ENCODE measurements around the gene KANK4.
A peak's percentile ranks its signal among the peaks of the same experiment; 100 is the strongest.

Gene KANK4

GRCh38 chr1:62336995-62337705, 17.9 kb upstream of the KANK4 start:
- no peak for DNase-seq

GRCh38 chr1:62336638-62336994, 17.4 kb upstream of the KANK4 start:
- DNase-seq, result no peak

- peak; percentile 34 to 62 for DNase-seq
Measured at GRCh38 chr1:62335656-62336055, 16.4 kb upstream of the KANK4 start.

GRCh38 chr1:62334434-62334985, 15.3 kb upstream of the KANK4 start:
- no peak for DNase-seq

DNA sequence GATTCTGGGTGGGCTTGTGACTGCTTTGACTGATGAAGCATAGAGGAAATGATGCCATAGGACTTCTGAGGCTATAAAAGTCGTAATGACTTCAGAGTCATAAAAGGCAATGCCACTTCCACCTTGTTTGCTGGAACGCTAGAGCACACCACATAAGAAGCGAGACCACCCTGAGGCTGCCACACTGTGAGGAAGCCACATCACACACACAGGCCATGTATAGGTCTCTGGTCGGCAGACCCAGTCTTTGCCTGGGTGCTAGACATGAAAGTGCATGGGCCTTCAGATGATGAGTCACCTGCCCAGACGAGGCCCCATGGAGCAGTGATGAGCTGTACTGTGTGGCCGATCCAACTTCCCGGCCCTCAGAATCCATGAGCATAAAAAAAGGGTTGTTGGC, 14.2 kb upstream of the KANK4 start:
- DNase-seq, result no peak

GRCh38 chr1:62327360-62328055, 8.3 kb upstream of the KANK4 start:
- DNase-seq, result no peak

GRCh38 chr1:62325681-62326080, 6.4 kb upstream of the KANK4 start:
- DNase-seq, result peak; percentile 5 to 68

DNA sequence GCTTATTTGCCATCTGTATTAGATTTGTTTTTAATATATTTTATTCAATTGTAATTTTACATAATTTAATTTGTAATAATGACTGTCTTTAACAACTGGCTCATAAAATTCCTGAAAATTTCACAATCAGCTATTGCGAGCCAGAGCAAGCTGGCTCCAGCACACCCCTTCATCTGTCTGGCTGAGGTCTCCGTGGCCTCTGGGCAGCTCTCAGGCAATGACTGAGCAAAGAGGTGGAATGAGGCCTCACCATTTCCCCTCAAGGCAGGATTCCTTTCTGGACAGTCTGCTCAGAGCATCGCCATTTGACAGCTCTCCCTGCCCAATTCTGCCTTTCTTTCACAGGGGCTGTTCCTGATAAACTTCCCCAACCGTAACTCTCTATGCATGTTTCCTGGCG, 5.8 kb upstream of the KANK4 start:
- no peak for DNase-seq

GRCh38 chr1:62321446-62321845, 2.2 kb upstream of the KANK4 start:
- DNase-seq, result peak in 1 of 2 donors; percentile 21

- DNase-seq, result no peak
Measured at GRCh38 chr1:62318320-62318755, 896 bp downstream of the KANK4 start.

GRCh38 chr1:62317021-62317768, 2.0 kb downstream of the KANK4 start:
- DNase-seq, result no peak

DNA sequence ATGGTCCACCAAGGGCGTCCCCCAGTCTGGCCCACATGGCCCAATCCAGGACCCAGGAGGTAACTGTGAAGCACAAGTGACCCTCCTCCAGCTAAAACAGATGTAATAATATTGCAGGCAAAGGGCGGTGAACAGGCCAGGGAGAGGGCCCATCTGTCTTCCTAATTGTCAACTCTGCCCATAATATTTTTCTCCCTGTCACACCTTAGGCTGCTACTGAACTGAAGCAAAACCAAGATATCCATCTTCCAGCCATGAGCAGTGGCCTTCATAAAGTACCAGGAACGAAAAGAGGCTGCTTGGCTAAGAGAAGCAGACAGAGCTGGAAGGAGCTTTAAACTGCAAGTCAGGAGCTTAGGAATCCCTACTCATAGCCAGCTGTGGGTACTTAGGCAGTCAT, 3.1 kb downstream of the KANK4 start:
- no peak for DNase-seq

DNA sequence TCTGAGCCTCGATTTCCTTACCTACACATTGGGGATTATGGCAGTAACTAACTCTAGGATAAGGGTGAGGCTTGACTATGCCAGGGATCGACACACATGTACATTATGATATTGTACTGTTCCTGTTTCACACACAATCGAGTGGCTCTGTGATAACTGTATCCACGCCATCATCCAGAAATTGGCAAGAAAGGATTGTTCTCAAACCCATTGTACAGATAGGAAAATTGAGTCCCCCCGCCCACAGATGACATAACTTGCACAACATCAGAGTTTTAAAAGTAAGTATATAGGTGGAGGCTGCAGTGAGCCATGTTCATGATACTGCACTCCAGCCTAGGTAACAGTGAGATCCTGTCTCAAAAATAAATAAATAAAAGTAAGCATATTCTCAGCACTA, 3.8 kb downstream of the KANK4 start:
- DNase-seq, result no peak

- no peak for DNase-seq
Measured at GRCh38 chr1:62314454-62315350, 4.5 kb downstream of the KANK4 start.

- DNase-seq, result no peak
Measured at GRCh38 chr1:62312698-62313097, 6.5 kb downstream of the KANK4 start.

DNA sequence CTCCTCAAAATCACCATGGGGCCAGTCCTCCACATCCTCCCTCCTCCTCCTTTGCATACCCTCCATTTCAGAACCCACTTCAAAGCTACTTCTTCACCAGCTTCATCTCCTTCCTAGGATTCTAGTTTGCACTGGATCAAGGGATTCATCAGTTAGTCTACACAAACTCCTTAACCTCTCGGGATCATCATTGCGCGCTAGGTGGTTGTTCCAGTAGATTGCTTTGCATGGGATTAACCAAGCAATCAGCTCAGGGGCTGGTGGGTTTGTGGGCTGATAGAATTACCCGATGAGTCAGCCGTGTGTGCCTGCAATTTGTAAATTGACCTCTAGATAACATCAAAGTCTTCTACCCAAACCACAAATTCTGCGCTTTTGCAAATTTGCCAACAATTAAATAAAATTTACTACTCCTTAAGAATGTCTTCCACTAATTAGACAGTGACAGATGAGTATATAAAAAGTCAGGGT, 7.7 kb downstream of the KANK4 start:
- no peak for DNase-seq

GRCh38 chr1:62309906-62310305, 9.3 kb downstream of the KANK4 start:
- no peak for DNase-seq

DNA sequence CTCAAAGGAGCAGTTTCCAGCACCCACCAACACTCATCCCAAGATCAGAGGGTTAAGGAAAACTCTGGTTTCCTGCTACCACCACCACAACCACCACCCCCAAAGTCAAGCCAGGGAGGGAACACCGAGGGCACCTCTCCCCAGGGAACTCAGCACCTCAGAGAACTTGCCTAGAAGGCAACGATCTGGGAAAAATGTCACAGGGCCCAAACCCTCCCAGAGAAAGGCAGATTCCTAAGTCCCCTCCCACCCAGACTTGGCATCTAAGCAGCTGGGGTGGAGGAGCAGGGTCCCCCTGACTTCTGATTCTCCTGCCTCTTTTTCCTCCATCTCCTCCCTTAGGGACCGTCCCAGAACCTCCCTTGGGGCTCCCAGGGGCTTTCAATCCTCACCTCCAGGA, 10.6 kb downstream of the KANK4 start:
- no peak for DNase-seq

- no peak for DNase-seq
Measured at GRCh38 chr1:62307895-62308492, 11.2 kb downstream of the KANK4 start.

- no peak for DNase-seq
Measured at GRCh38 chr1:62307446-62307845, 11.8 kb downstream of the KANK4 start.

DNA sequence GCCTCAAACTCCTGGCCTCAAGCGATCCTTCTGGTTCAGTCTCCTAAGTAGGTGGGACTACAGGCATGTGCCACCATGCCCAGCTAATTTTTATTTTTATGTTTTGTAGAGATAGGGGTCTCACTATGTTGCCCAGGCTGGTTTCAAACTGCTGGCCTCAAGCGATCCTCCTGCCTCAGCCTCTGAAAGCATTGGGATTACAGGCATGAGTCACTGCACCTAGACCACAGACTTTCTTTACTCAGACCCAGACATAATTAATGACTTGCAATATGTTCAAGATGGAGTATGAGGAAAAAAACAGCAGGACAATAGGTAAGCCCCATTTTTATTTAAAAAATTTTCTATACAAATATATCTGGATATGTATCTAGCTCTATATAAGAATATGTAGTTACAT, 13.2 kb downstream of the KANK4 start:
- DNase-seq, result no peak

- DNase-seq, result no peak
Measured at GRCh38 chr1:62304975-62305374, 14.3 kb downstream of the KANK4 start.

Data from inflammatory macrophage treated with lipopolysaccharide for 1 hour (primary cell).